Measurements from ENCODE around the gene OR5I1.
"Not testable (repeated sequence)": the region's sequence is repeated elsewhere in the genome, so short reads cannot be mapped to it uniquely, and the experiment has no call there.

OR5I1 gene

GRCh38 chr11:55936300-55936699 lies at the start of gene OR5I1:
TSS of gene OR5I1 (minus strand) at chr11:55936400. CDS start at chr11:55936400, 0 bp downstream.
- DNase-seq = no peak

- no peak for DNase-seq
These were observed 34.7 kb upstream of the OR5I1 start for GRCh38 chr11:55970935-55971334.

- no peak for DNase-seq
These were observed 33.6 kb upstream of the OR5I1 start, which contains the start of gene OR10AG1 for GRCh38 chr11:55969845-55970244. TSS of gene OR10AG1 (minus strand) at chr11:55969945. CDS start at chr11:55969907, 38 bp downstream.

- DNase-seq = no peak
These were observed 31.7 kb upstream of the OR5I1 start for GRCh38 chr11:55967914-55968313.

- no peak for DNase-seq
These were observed 30.2 kb upstream of the OR5I1 start for GRCh38 chr11:55966391-55966790.

- DNase-seq = no peak
These were observed 20.3 kb upstream of the OR5I1 start for GRCh38 chr11:55956521-55956920.

- DNase-seq = no peak
These were observed 13.1 kb upstream of the OR5I1 start for GRCh38 chr11:55949330-55949729.

- DNase-seq = no peak
These were observed 6.7 kb upstream of the OR5I1 start for GRCh38 chr11:55942785-55943392.

- DNase-seq = no peak
These were observed 15.7 kb downstream of the OR5I1 start for GRCh38 chr11:55920537-55920936.

- no peak for DNase-seq
These were observed 21.7 kb downstream of the OR5I1 start, which contains the start of gene OR5W2 for GRCh38 chr11:55914482-55914881. TSS of gene OR5W2 (minus strand) at chr11:55914582. CDS start at chr11:55914582, 0 bp downstream.

- DNase-seq = no peak
These were observed 33.9 kb downstream of the OR5I1 start for GRCh38 chr11:55902308-55902707.

- DNase-seq = no peak
These were observed 41.0 kb downstream of the OR5I1 start for GRCh38 chr11:55895216-55895615.

- not testable (repeated sequence) for DNase-seq
These were observed 50.7 kb downstream of the OR5I1 start for GRCh38 chr11:55885481-55885880.

Measured in NCI-H510A (cell line).